ENCODE measurements around the gene PAQR4.

The PAQR4 gene

GRCh38 chr16:2987286-2987685 is 18.1 kb downstream of the PAQR4 start:
- no peak for DNase-seq (ENCODE audit: insufficient read length)
- FAIRE-seq = no peak
- no peak for TF ChIP-seq POLR2A (IDR thresholded peaks at IDR 0.05; ENCODE audit: low read depth, low read length)
- no peak for TF ChIP-seq TAF1 (IDR thresholded peaks at IDR 0.05; ENCODE audit: borderline replicate concordance, low read depth, low read length)
- TF ChIP-seq POLR2AphosphoS5 (IDR thresholded peaks at IDR 0.05; ENCODE audit: low read depth, low read length) = no peak

- TF ChIP-seq POLR2A (IDR thresholded peaks at IDR 0.05; ENCODE audit: low read depth, low read length) (no peak), POLR2AphosphoS5 (IDR thresholded peaks at IDR 0.05; ENCODE audit: low read depth, low read length) (no peak), TAF1 (IDR thresholded peaks at IDR 0.05; ENCODE audit: borderline replicate concordance, low read depth, low read length) (no peak)
- DNase-seq (ENCODE audit: insufficient read length) = no peak
- FAIRE-seq = no peak
Observed at GRCh38 chr16:2987833-2988232, 18.7 kb downstream of the PAQR4 start.

GRCh38 chr16:2988590-2989099 is 19.5 kb downstream of the PAQR4 start:
- DNase-seq (ENCODE audit: insufficient read length) = no peak
- no peak for TF ChIP-seq POLR2AphosphoS5 (IDR thresholded peaks at IDR 0.05; ENCODE audit: low read depth, low read length)
- TF ChIP-seq POLR2A (IDR thresholded peaks at IDR 0.05; ENCODE audit: low read depth, low read length) = no peak
- no peak for TF ChIP-seq TAF1 (IDR thresholded peaks at IDR 0.05; ENCODE audit: borderline replicate concordance, low read depth, low read length)
- no peak for FAIRE-seq

- TF ChIP-seq TAF1 (IDR thresholded peaks at IDR 0.05; ENCODE audit: borderline replicate concordance, low read depth, low read length) = no peak
- no peak for TF ChIP-seq POLR2AphosphoS5 (IDR thresholded peaks at IDR 0.05; ENCODE audit: low read depth, low read length)
- TF ChIP-seq POLR2A (IDR thresholded peaks at IDR 0.05; ENCODE audit: low read depth, low read length) = no peak
- DNase-seq (ENCODE audit: insufficient read length) (no peak), FAIRE-seq (no peak)
Observed at GRCh38 chr16:2990891-2991290, 21.7 kb downstream of the PAQR4 start.

GRCh38 chr16:2991566-2992261 is 22.6 kb downstream of the PAQR4 start:
- FAIRE-seq = no peak
- no peak for DNase-seq (ENCODE audit: insufficient read length)
- TF ChIP-seq POLR2AphosphoS5 (IDR thresholded peaks at IDR 0.05; ENCODE audit: low read depth, low read length) (no peak), POLR2A (IDR thresholded peaks at IDR 0.05; ENCODE audit: low read depth, low read length) (no peak), TAF1 (IDR thresholded peaks at IDR 0.05; ENCODE audit: borderline replicate concordance, low read depth, low read length) (no peak)

GRCh38 chr16:2992383-2993081 is 23.4 kb downstream of the PAQR4 start:
- FAIRE-seq (no peak), DNase-seq (ENCODE audit: insufficient read length) (no peak)
- no peak for TF ChIP-seq POLR2AphosphoS5 (IDR thresholded peaks at IDR 0.05; ENCODE audit: low read depth, low read length)
- TF ChIP-seq POLR2A (IDR thresholded peaks at IDR 0.05; ENCODE audit: low read depth, low read length) = no peak
- TF ChIP-seq TAF1 (IDR thresholded peaks at IDR 0.05; ENCODE audit: borderline replicate concordance, low read depth, low read length) = no peak

- TF ChIP-seq TAF1 (IDR thresholded peaks at IDR 0.05; ENCODE audit: borderline replicate concordance, low read depth, low read length) = no peak
- no peak for TF ChIP-seq POLR2AphosphoS5 (IDR thresholded peaks at IDR 0.05; ENCODE audit: low read depth, low read length)
- no peak for TF ChIP-seq POLR2A (IDR thresholded peaks at IDR 0.05; ENCODE audit: low read depth, low read length)
- FAIRE-seq (no peak), DNase-seq (ENCODE audit: insufficient read length) (no peak)
Observed at GRCh38 chr16:2996298-2996697, 27.1 kb downstream of the PAQR4 start.

- DNase-seq (ENCODE audit: insufficient read length) (no peak), FAIRE-seq (no peak)
- TF ChIP-seq POLR2AphosphoS5 (IDR thresholded peaks at IDR 0.05; ENCODE audit: low read depth, low read length) = no peak
- no peak for TF ChIP-seq POLR2A (IDR thresholded peaks at IDR 0.05; ENCODE audit: low read depth, low read length)
- TF ChIP-seq TAF1 (IDR thresholded peaks at IDR 0.05; ENCODE audit: borderline replicate concordance, low read depth, low read length) = no peak
Observed at GRCh38 chr16:2999929-3000328, 30.8 kb downstream of the PAQR4 start.

GRCh38 chr16:3000540-3000939 is 31.4 kb downstream of the PAQR4 start:
- DNase-seq (ENCODE audit: insufficient read length) (no peak), FAIRE-seq (no peak)
- TF ChIP-seq POLR2AphosphoS5 (IDR thresholded peaks at IDR 0.05; ENCODE audit: low read depth, low read length) (no peak), TAF1 (IDR thresholded peaks at IDR 0.05; ENCODE audit: borderline replicate concordance, low read depth, low read length) (no peak), POLR2A (IDR thresholded peaks at IDR 0.05; ENCODE audit: low read depth, low read length) (no peak)

- DNase-seq (ENCODE audit: insufficient read length) = no peak
- TF ChIP-seq TAF1 (IDR thresholded peaks at IDR 0.05; ENCODE audit: borderline replicate concordance, low read depth, low read length) = no peak
- no peak for TF ChIP-seq POLR2AphosphoS5 (IDR thresholded peaks at IDR 0.05; ENCODE audit: low read depth, low read length)
- no peak for TF ChIP-seq POLR2A (IDR thresholded peaks at IDR 0.05; ENCODE audit: low read depth, low read length)
- FAIRE-seq = no peak
Observed at GRCh38 chr16:3001316-3001715, 32.2 kb downstream of the PAQR4 start.

GRCh38 chr16:3003582-3004270 is 34.6 kb downstream of the PAQR4 start:
- no peak for TF ChIP-seq POLR2AphosphoS5 (IDR thresholded peaks at IDR 0.05; ENCODE audit: low read depth, low read length)
- DNase-seq (ENCODE audit: insufficient read length) (peak; percentile 100), FAIRE-seq (peak; percentile 99)
